Jurkat, Clone E6-1 (cell line): ENCODE results near the gene ATP8A1. TPM values are rescaled to one million over a fixed set of nuclear protein-coding genes. Genes with fewer than 3 reads are reported as not detected.
A peak's percentile ranks its signal among the peaks of the same experiment; 100 is the strongest.
"Not testable (repeated sequence)": the region's sequence is repeated elsewhere in the genome, so short reads cannot be mapped to it uniquely, and the experiment has no call there.

Experiments
- DNase-seq: peaks from one replicate; pipeline ENCODE4 v3.0.0-alpha.2; 2011; ENCODE audit warnings: low read depth, low spot score
- H3K4me3 ChIP-seq: 2 replicates; pipeline ENCODE4 v1.5.1; 2011; ENCODE audit warnings: mild to moderate bottlenecking, low read length, control low read depth, moderate library complexity
- polyA plus RNA-seq: library from polyadenylated mRNA; unstranded; fragments of >200 nt; gene quantifications from one replicate; pipeline ENCODE4 v1.2.1, GENCODE V29; 2012; ENCODE audit warnings: missing spikeins; ENCODE audit not compliant: insufficient read length, insufficient read depth

The ATP8A1 gene
- polyA plus RNA-seq: 8.8 TPM

GRCh38 chr4:42656944-42657792, at the start of gene ATP8A1:
TSS of gene ATP8A1 (minus strand) at chr4:42657105. CDS start at chr4:42656873, 232 bp downstream.
- peak within 1 kb of the TSS; percentile 76 for H3K4me3 ChIP-seq
- peak; percentile 71 for DNase-seq

DNA sequence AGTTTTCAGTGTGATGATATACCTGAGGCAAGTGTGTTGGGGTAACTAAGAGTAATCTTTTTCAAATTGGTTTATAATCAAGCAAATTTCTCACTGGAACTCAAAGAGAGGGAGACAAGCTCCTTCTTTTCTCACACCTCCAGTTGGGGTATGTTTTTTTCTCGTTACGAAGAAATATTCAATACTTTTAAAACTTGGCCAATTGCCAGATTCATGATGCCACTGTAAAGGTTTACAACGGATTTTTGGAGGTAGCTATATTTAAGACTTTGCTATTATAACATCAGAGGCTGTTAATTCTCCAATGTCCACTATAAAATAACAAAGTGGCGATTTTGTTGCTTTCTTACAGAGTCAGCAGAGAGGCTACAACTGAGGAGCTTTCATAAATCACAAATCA, 49.2 kb upstream of the ATP8A1 start:
- no peak for DNase-seq
- no peak overlapping the region for H3K4me3 ChIP-seq

DNA sequence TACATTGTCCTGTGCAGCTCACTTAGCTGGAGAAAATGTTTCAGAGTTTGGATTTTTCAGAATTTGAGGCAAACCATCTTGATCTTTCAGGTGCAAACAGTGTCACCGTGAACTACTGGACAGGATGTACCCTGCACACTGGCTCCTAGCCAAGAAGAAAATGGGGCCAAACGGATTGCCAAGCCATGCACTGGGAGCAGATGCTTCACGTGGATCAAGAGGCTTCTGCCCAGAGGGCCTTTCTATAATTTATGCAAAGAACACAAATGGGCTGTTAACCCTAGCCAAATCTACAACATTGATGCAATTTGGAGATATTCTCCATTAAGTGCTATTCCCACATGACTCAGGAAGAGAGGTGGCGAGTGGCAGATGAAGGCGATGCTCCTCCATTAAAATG, 46.9 kb upstream of the ATP8A1 start:
- no peak overlapping the region for H3K4me3 ChIP-seq
- DNase-seq: no peak

GRCh38 chr4:42702895-42703294, 46.0 kb upstream of the ATP8A1 start:
- DNase-seq: no peak
- H3K4me3 ChIP-seq: no peak overlapping the region

GRCh38 chr4:42701780-42702179, 44.9 kb upstream of the ATP8A1 start:
- DNase-seq, H3K4me3 ChIP-seq: not testable (repeated sequence)

DNA sequence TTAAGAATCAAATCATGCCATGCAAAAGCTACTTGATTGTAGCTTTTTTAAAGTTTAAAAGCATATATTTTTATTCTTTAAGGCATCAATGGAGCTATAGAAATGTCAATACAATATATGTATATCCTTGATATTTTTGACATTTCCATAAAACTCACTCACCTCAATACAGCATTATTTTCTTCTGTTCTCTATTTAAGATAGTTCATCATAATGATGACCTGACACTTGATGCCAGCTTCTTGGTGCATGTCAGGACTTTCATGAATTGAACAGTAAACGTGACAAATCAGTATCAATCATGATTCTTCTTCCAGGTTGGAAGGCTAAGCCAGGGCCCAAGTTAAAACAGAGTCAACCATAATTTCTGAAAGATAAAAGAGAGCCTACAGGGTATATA, 33.6 kb upstream of the ATP8A1 start:
- H3K4me3 ChIP-seq: no peak overlapping the region
- no peak for DNase-seq

DNA sequence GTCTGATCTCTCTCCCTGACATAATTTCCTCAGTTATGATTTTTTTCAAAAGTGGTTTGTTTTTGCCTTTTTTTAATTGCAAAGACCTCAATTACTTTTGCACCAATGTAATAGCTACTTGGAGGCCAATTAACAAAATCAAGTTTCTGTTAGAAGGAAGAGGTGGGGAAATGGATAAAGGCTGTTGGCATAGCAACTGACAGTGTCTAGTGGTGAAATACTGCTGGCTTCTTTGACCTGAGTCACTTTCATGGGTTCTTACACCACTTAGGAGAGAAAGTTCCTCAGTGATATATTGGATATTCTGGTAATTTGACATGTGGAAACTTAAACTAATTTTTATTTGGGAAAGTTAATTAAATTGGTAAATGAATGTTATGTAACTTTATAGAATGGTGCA, 26.5 kb upstream of the ATP8A1 start:
- no peak overlapping the region for H3K4me3 ChIP-seq
- DNase-seq: no peak

- DNase-seq: no peak
- no peak overlapping the region for H3K4me3 ChIP-seq
These were observed 21.6 kb upstream of the ATP8A1 start for GRCh38 chr4:42678512-42678911.

DNA sequence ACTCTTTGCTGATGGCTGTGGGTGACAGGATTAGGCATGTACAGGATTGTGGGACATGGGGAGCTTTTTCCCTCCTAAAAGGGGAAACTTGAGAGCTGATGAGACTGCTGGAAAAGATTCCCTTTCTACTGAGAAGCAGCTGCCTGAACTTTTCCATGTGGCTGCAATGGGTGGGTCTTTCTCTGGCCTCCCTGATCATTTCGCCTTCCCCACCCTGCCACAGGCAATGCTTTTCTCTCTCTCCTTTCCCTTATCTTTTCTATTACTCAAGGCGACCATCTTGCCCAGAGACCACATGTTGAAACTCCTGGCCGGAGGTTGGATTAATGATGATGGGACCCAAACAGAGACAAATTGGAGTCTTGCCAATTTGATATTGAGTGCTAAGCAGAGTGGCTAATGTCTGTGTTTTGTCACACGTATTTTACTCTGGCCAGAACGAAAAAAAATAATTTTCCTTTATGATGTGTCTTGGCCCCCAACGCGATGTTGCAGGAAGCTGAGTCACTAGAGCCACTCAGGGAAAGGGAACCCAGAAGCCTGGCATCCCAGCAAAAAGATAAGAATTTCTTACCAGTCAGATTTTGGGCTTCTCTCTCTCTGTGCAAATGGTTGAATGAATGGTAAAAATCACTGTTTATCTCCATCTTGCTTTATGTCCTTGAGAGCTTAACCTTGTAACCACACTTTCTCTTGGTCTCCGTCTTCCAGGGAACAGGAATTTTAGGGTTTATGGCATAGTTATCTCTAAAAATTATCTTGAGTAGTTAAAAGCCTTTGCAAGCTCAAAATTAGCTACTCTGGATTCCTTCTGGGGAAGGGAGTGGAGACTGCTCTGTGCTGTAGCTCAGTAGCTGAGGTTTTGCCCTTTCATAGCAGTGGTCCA, 19.4 kb upstream of the ATP8A1 start:
- no peak for DNase-seq
- no peak overlapping the region for H3K4me3 ChIP-seq

- no peak for DNase-seq
- no peak overlapping the region for H3K4me3 ChIP-seq
These were observed 16.1 kb upstream of the ATP8A1 start for GRCh38 chr4:42673082-42673425.

- no peak for DNase-seq
These were observed 15.6 kb upstream of the ATP8A1 start for GRCh38 chr4:42672359-42673081.

GRCh38 chr4:42671431-42672194, 14.7 kb upstream of the ATP8A1 start:
- H3K4me3 ChIP-seq: no peak overlapping the region
- peak; percentile 55 for DNase-seq

More at GRCh38 chr4:42672359-42673081, 15.6 kb upstream of the ATP8A1 start:
- no peak overlapping the region for H3K4me3 ChIP-seq

DNA sequence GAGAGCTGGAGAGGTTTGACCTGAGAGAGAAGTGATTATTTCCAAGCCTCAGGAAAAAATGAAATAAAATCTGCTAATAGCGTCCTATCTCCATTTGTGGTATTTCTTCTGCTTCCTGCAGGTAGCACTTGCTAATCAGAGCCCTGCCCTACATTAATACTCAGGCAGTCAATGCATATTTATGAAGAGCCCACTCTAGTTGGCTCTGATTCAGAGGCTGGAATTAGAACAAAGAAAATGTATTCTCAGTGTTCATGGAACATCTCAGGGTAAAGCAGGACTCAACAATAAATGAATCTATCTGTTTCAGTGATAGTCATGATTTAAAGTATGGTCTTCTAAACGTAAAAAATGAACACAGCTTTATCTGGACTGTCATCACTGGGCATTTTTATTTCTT, 1.4 kb upstream of the ATP8A1 start:
- H3K4me3 ChIP-seq: no peak overlapping the region
- DNase-seq: no peak

- peak overlapping the region; percentile 76 for H3K4me3 ChIP-seq
- no peak for DNase-seq
These were observed 294 bp downstream of the ATP8A1 start for GRCh38 chr4:42656679-42656943.

- DNase-seq: no peak
- H3K4me3 ChIP-seq: peak overlapping the region; percentile 76
These were observed 805 bp downstream of the ATP8A1 start for GRCh38 chr4:42655921-42656678.

DNA sequence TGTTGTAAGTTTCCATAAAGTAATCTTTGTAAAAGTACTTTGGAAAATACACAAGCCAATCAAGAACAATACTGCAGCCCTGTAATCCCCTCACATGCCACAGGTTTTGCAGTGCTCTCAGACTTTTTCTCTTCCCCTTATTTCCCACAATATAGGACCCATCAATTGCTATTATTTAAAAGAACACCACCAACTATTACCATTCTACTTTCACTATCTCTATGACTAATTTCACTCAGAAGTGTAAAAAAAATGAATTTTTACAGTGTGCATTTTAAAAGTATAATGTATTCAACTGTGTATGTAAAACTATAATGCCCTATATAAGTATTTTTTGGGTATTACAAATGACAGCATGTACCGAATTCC, 1.7 kb downstream of the ATP8A1 start:
- peak overlapping the region; percentile 76 for H3K4me3 ChIP-seq
- DNase-seq: no peak

DNA sequence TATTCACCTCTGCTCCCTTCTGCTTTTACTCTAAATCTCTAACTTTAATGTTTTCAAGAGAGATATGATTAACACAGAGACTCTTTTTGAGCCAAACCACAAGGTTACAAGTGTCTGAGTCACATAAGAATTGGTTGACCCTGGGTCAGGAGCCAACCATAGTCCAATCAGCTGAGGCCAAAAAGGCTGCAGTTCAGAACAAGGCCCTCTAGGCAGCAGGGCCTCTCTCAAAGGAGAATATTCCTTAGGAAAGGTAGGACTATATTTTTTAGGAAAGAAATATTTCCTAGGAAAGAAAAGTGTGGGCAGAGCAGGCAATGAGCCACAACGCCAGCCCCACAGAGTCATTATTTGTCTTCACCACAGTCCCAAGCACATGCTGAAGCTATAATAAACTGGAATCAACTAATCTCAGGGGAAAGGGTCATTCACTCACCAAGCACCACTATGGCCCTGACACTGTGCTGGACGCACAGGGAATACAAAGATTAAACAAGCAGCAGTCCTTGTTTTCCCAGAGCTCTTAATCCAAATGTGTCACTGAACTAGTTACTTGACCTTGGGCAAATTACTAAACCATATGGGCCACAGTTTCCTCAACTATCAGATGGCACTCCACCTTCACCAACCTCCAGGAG, 2.2 kb downstream of the ATP8A1 start:
- no peak for DNase-seq
- no peak overlapping the region for H3K4me3 ChIP-seq
